Eye (tissue), 1 donor: ENCODE results near the gene GMPPA.

Experiments used
- DNase-seq: peaks from one replicate; pipeline ENCODE4 v3.0.0-alpha.2; 2015

GMPPA gene

DNA sequence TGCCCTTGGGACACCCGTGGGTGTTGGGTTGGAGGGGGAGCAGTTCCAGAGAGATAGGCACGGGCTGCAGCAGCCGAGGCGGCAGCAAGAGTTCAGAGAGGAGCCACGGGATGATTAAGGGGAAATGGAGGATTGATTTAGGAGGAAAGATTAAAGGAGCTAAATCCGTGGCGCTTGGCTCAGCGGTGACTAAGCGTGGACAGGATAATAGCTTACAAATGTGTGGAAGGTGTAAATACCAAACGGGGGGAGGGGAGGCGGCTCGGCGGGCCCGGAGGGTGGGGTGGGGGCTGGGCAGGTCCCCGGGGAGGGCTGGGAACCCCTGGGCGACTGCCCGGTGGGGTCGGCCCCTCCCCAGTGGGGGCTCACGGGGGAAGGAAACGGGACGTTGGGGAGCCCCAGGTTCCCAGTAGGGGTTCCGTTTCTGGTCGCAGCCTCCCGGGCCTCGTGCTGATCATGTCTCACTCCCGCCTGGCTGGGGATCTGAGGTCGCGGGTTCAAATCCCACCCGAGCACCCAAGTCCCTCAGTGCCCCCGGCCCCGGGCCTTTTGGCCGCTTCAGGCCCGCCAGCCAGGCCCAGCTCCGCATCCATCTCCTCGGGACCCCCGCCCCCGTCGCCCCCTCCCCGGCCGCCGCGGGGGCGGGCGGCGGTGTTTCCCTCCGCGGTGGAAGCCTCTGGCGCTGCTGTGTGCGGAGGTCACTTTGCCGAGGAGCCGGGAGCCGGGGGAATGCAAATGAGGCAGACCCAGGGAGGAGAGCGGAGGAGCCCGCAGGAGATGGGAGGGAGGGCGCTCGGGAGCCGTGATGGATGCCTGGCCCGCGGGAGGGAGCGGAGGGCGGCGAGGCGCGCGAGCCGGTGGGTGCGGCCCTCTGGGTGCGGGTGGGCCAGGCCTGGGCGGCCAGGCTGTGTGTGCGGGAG lies 23.7 kb downstream of the GMPPA start:
- peak; percentile 83 for DNase-seq

DNA sequence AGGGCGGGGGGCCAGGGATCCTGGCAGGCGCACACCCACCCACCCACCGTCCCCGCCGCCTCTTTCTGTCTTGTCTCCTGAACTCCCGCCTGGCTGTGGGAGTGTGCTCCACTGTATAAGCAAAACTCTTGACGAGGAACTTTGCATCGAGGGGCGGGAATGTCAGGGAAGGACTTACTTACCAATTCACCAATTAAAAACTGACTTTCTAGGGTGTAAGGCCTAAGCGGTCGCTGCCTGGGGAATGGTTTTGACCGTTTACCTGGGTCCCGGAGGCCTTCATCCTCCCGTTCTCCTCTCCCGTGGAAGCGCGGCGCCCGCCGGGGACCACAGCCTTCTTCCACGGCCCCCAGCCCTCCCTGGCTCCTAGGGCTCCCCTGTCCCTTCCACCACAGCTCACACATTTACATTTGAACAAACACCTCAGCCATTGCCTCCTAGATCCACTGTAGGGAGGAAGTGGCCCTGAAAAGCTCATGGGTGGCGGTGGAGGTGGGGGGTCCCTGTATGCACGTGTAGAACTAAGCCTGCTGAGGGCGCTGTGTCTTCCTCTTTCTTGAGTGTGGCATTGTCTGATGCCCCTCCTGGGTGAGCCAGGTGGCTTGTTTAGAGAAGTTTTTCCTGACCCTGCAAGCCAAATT lies 24.5 kb downstream of the GMPPA start:
- DNase-seq = no peak

GRCh38 chr2:219524817-219525216 lies 26.1 kb downstream of the GMPPA start:
- DNase-seq = no peak

GRCh38 chr2:219525533-219526232 lies 27.0 kb downstream of the GMPPA start:
- peak; percentile 84 for DNase-seq

DNA sequence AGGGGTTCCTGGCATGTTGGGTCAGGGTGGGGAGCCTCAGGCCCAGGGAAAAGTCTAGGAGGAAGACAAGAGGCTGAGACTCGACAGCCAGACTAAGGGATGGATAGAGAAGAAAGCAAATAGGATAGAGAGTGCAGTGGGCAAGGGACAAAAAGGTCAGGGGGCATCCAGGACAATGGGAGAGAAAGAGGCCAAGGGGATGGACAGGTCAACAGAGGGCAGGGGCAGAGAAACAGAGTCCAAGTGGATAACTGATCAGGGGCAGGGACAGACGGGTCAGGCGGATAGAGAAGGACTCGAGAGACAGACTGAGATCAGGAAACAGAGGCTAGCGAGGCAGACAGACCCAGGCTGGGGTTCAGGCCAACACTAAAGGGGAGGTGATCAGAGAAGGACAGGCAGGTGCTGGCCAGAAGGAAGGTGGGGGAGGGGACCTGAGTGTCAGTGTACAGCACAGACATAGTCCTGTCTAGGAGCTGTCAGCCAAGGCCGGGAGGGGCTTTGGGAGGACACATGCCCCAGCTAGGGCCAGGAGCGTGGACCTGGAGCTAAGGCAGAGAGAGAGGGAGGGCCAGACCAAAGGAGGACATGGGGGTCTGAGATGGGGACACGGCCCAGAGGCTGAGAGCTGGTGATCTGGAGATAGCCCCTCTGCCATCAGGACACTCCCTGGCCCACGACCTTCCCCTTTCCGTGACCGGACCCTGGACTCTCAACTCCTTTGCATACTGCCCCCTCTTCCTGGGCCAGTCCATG lies 27.8 kb downstream of the GMPPA start:
- no peak for DNase-seq

- peak; percentile 47 for DNase-seq
These were observed 28.3 kb downstream of the GMPPA start for GRCh38 chr2:219527076-219527394.

DNA sequence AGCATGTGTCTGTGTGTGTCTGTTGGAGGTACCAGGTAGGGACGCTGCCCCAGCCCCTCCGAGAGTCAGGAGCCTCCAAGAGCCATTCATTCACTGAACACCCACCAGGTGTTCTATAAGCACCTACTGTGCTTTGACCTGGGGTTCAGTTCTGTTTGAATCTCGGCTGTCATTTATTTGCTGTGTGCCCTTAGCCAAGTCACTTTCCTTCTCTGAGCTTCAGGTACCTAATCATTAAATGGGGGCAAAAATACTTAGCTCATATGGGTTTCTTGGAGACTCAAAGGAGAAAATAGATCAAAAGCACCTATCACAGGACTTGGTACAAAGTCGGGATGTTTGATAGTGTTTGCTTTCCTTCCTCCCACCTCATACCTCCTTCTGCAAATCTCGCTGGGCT lies 28.8 kb downstream of the GMPPA start:
- DNase-seq = no peak

GRCh38 chr2:219530048-219530963 lies 31.6 kb downstream of the GMPPA start:
- DNase-seq = peak; percentile 96

GRCh38 chr2:219531639-219532377 lies 33.1 kb downstream of the GMPPA start:
- no peak for DNase-seq

DNA sequence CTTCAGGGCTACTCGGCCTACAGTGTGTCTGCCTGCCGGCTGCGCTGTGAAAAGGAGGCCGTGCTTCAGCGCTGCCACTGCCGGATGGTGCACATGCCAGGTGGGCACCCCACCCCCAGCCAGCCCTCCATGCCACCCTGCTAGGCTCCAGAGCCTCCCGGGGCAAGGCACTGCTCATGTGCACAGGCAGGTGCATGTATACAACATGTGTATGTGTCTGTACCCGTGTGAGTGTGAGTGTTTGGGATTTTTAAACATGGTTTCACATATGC lies 33.6 kb downstream of the GMPPA start:
- DNase-seq = no peak

- DNase-seq = no peak
These were observed 35.4 kb downstream of the GMPPA start for GRCh38 chr2:219533930-219534661.

- no peak for DNase-seq
These were observed 37.7 kb downstream of the GMPPA start for GRCh38 chr2:219536425-219536824.

DNA sequence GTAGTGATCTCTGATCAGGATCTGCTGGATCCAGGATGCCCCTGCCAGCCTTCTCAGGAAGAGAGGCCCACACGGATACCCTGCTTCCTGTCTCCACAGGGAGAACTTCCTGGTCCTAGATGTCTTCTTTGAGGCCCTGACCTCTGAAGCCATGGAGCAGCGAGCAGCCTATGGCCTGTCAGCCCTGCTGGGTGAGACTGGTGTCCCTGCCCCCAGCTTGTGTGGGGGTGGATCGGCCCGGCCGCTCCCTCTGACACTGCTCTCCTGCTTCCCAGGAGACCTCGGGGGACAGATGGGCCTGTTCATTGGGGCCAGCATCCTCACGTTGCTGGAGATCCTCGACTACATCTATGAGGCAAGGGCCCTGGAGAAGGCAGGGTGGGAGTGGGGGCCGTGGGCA lies 38.3 kb downstream of the GMPPA start:
- DNase-seq = no peak

DNA sequence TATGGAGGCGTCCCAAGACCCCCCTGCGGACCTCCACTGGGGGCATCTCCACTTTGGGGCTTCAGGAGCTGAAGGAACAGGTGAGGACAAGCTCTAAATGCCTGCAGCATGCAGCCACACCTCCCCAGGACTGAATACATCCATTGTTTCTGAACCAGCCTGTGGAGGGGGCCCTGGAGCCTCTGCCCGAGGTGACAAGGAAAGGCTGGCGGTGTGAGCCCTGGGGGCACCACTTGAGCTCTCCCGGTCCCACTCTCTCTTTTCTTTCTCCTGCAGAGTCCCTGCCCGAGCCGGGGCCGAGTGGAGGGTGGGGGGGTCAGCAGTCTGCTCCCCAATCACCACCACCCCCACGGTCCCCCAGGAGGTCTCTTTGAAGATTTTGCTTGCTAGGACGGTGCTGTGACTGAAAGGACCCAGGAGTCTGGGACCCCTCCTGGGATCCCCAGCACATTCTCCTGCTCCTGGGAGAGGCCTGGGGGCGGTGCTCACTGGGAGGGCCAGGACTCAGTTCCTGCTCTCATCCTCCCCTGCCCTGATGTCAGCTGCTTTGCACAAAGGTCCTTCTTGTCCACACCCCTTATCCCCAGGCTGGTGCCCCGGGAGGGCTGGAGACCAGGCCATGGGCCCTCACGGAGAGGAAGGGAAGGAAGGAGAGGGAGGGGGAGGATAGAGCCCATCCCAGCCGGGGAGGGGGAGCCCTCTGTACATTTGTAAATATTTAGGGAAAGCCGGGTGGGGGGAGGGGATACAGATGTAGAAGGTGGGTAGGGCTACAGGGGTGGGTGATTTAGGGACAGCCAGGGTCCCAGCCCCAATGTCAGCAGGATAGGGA lies 39.2 kb downstream of the GMPPA start:
- peak; percentile 60 for DNase-seq

- peak; percentile 80 for DNase-seq
These were observed 39.8 kb downstream of the GMPPA start for GRCh38 chr2:219538504-219538951.

DNA sequence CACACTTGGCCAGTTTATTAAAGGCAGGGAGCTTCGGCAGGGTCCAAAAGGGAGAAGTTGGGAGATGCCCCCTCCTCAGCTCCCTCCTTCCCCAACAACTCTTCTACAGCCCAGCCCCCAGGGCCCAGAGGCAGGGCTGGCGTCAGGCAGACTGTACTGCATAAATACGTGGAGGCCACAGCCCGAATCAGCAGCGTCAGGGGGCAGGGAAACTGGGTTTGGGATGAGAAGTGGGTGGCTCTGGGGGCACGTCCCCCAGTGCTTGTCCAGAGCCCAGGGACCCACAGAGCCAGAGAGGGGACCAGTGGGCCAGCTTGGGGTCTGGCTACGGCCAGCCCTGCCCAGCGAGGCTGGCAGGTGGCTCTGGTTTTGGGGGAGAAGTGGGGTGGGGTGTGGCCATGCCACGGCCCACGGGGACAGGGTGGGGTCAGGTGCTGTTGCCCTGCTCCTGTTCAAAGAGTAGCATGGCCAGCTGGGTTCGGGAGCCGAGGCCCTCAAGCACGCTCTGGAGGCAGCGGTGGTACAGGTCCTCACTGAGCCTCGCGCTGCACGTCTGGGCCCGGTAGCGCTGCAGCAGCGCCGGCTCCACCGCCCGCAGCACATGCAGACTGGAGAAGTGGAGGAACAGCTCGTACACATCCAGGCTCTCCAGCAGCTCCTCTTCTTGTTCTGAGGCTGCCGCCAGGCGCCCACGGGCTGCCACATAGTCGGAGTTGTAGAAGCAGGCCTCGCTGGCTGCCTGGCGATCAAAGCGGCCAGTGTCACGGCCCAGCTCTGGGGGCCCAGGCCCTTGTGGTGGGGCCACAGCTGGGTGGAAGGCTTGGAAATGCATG lies 40.5 kb downstream of the GMPPA start:
- DNase-seq = no peak

DNA sequence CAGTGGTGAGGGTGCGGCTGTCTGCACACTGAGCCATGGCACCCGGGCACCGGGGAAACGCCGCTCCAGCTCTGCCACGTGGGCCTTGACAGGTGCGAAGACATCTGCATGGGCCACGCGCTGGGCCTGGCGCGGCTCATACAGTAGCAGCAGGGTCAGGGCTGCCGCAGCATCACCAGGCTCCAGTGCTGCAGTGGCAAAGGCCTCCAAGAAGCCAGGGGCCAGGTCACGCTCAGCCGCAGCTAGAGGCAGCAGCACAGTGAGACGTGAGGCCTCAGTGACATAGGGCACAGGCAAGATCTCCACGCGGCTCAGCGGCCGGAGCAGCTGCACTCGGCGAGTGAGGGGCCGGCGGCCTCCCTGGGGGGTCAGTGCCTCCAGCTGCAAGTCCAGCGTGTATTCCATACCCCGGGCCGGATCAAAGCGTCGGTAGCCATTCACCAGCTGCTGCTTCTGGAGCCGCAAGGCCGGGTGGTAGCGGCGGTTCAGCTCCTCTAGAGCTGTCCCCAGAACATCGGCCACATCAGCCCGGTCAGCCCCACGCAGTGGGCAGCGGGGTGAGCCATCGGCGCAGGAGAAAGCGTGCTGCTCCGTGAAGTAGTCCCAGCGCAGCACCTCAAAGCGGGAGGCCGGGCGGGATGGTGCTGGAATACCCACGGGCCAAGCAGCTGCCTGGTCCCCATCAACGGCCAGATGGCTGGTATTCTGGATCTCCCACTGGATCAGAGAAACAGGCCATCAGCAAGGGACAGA lies 41.4 kb downstream of the GMPPA start:
- DNase-seq = peak; percentile 52
